ENCODE data around the gene ERGIC3.
"Not testable (repeated sequence)": the region's sequence is repeated elsewhere in the genome, so short reads cannot be mapped to it uniquely, and the experiment has no call there.

The ERGIC3 gene

DNA sequence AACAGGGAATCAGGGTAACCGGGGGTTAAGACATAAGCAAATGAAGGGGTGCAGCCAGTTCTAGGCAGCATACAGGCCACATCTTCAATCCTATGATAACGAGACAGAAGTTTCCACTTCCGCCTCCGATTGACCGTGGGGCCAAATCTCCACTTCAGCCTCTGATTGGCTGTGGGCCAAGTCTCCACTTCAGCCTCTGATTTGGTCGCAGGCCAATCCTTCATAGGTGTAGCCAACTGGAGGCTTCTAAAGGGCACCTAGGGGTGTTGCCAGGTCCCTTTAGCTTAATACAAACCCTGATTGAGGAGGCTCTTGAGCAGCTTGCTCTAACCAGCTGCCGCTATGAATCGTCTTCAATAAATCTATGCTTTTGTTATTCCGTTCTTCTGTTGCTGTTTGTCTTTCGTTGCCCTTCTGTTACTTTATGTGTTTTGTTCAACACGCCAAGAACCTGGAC is 2.1 kb upstream of the ERGIC3 start:
- no peak overlapping the region for H3K4me3 ChIP-seq (ENCODE audit: low read depth, low read length)
- no peak for DNase-seq (ENCODE audit: low read depth)
- TF ChIP-seq, protein P1, sequence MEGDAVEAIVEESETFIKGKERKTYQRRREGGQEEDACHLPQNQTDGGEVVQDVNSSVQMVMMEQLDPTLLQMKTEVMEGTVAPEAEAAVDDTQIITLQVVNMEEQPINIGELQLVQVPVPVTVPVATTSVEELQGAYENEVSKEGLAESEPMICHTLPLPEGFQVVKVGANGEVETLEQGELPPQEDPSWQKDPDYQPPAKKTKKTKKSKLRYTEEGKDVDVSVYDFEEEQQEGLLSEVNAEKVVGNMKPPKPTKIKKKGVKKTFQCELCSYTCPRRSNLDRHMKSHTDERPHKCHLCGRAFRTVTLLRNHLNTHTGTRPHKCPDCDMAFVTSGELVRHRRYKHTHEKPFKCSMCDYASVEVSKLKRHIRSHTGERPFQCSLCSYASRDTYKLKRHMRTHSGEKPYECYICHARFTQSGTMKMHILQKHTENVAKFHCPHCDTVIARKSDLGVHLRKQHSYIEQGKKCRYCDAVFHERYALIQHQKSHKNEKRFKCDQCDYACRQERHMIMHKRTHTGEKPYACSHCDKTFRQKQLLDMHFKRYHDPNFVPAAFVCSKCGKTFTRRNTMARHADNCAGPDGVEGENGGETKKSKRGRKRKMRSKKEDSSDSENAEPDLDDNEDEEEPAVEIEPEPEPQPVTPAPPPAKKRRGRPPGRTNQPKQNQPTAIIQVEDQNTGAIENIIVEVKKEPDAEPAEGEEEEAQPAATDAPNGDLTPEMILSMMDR (IDR thresholded peaks at IDR 0.05; ENCODE audit: low read depth, low read length, missing control alignments) = no peak
- in situ Hi-C loops (cut with HindIII; ENCODE audit: low sequenced_read_pairs) = no loop called here

DNA sequence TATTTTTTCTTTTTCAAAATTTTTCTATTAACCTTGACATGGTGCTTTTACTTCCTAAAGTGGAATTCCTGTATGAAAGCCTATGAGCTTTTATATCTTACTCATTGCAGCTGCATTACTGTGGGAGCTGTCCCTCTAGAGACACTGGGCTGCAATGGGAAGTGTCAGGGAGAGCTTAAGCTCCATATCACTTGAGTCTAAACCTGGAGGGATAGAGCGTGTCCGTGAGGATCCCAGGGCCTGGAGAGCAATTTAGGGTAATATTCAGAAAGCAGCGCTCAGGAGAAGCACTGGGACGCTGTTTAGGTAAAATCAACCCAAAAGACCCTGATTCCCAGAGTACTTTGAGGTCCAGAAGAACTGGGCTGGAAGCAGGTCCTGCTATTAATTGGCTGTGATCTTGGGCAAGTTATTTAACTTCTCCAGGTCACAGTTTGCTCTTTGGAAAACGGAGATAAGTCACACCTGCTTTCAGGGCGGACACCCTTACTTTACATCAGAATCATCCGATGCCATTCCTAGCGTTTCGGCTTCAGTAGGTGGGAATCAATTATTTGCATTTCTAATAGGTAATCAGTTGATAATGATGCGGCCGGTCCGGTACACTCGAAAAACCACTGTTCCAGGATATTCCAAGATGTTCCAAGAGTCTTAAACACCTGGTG is 628 bp upstream of the ERGIC3 start:
- DNase-seq (ENCODE audit: low read depth) = no peak
- in situ Hi-C loops (cut with HindIII; ENCODE audit: low sequenced_read_pairs) = no loop called here
- peak overlapping the region; percentile 90 for H3K4me3 ChIP-seq (ENCODE audit: low read depth, low read length)
- TF ChIP-seq, protein P1 (IDR thresholded peaks at IDR 0.05; ENCODE audit: low read depth, low read length, missing control alignments) = no peak

DNA sequence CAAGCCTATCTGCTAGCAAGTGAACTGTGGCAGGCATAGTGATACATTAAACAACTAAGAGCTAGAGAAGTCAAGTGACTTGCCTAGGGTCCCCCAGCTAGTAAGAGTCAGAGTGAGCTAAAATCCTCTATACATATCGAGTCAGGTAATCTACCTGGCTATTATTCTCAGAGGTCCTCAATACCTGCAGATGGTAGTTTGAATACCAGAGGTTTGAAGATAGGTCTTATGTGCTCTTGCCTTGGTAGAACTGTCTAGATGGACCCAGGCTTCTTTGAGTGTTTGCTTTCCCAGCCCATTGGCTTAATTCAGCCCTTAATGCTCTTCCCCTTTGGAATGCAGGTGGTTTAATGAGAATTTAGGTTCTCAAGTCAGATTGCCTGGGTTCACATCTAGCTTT is 1.1 kb downstream of the ERGIC3 start:
- no peak for DNase-seq (ENCODE audit: low read depth)
- TF ChIP-seq, protein P1 (IDR thresholded peaks at IDR 0.05; ENCODE audit: low read depth, low read length, missing control alignments) = no peak
- in situ Hi-C loops (cut with HindIII; ENCODE audit: low sequenced_read_pairs) = no loop called here
- H3K4me3 ChIP-seq (ENCODE audit: low read depth, low read length) = no peak overlapping the region

DNA sequence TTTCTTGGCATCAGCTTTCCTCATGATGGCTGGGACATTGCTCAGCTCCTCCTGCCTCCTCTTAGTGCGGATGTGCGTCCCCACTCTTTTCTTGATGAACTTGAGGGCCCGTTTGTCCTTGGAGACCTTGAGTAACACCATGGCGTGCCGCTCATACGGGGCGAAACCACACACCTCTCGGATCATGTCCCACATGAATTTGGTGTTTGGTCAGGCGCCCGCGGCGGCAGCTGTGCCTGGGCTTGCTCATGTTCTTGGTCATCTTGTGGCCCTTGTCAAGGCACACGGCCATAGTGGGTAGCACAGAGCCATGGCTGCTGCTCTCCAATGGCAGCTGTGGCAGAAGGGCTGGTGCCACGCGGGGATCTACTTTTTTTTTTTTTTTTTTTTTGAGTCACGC is 2.6 kb downstream of the ERGIC3 start:
- no peak overlapping the region for H3K4me3 ChIP-seq (ENCODE audit: low read depth, low read length)
- TF ChIP-seq, protein P1 (IDR thresholded peaks at IDR 0.05; ENCODE audit: low read depth, low read length, missing control alignments) = no peak
- in situ Hi-C loops (cut with HindIII; ENCODE audit: low sequenced_read_pairs) = no loop called here
- no peak for DNase-seq (ENCODE audit: low read depth)

DNA sequence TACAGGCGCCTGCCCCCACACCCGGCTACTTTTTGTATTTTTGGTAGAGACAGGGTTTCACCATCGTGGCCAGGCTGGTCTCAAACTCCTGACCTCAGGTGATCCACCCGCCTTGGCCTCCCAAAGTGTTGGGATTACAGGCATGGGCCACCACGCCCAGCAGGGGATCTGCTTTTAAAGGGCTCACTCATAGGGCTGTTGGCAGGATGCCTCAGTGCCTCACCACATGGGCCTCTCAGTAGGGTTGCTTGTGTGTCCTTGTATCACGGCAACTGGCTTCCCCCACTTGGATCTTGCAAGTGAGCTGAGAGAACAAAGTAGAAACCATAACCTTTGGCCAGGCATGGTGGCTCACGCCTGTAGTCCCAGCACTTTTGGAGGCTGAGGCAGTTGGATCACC is 3.1 kb downstream of the ERGIC3 start:
- in situ Hi-C loops (cut with HindIII; ENCODE audit: low sequenced_read_pairs); H3K4me3 ChIP-seq (ENCODE audit: low read depth, low read length): not testable (repeated sequence)
- peak; percentile 41 for DNase-seq (ENCODE audit: low read depth)

DNA sequence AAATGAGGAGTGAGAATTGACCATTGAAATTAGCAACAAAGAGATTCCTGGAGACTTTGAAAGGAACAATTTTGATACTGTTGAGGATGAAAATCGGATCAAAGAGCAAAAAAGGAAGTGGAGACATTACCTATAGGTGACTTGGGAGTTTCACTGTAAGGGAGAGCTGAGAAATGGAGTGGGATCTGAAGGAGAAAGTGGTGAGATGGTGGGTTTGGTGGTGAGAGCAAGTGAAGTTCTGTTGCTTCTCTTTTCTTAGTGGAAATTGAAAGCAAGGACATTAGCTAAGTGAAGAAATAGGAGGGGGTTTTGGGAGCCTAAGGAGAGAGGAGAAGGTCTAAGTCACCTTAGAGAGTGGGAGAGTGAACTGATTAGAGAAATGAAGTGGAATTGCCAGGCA is 4.2 kb downstream of the ERGIC3 start:
- TF ChIP-seq, protein P1 (IDR thresholded peaks at IDR 0.05; ENCODE audit: low read depth, low read length, missing control alignments) = no peak
- H3K4me3 ChIP-seq (ENCODE audit: low read depth, low read length) = no peak overlapping the region
- in situ Hi-C loops (cut with HindIII; ENCODE audit: low sequenced_read_pairs) = no loop called here
- no peak for DNase-seq (ENCODE audit: low read depth)

DNA sequence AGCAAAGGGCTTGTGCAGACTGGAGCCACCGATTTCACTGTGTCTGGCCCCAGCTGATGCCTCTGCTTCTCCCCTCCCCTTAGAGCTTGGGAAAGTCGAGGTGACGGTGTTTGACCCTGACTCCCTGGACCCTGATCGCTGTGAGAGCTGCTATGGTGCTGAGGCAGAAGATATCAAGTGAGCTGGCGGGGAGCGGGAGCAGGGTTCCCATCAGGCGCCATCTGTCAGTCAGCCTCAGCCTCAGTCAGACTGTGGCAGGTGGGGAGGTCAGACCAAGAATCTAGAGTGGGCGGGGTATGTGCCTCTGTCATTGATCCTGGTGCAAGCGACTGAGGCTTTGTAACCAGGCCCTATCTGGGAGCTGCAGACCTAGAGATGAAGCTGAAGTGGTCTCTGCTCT is 5.5 kb downstream of the ERGIC3 start:
- no peak overlapping the region for H3K4me3 ChIP-seq (ENCODE audit: low read depth, low read length)
- TF ChIP-seq, protein P1 (IDR thresholded peaks at IDR 0.05; ENCODE audit: low read depth, low read length, missing control alignments) = no peak
- in situ Hi-C loops (cut with HindIII; ENCODE audit: low sequenced_read_pairs) = no loop called here
- no peak for DNase-seq (ENCODE audit: low read depth)

All from astrocyte of the cerebellum (primary cell).